NCI-H1092 (cell line): ENCODE data around the gene AFP.

ENCODE experiments used
- DNase-seq: peaks from one replicate; lab custom pipeline; 2025; lab: John Stamatoyannopoulos, UW

AFP gene

GRCh38 chr4:73460913-73461522 lies 25.0 kb downstream of the AFP start:
- no peak for DNase-seq

GRCh38 chr4:73468170-73468569 lies 32.1 kb downstream of the AFP start:
- no peak for DNase-seq

GRCh38 chr4:73470728-73471127 lies 34.7 kb downstream of the AFP start:
- no peak for DNase-seq

GRCh38 chr4:73477176-73477575 lies 41.2 kb downstream of the AFP start:
- DNase-seq, result no peak

GRCh38 chr4:73479323-73479722 lies 43.3 kb downstream of the AFP start:
- no peak for DNase-seq

GRCh38 chr4:73481358-73481757 lies 45.3 kb downstream of the AFP start, which contains the start of gene AFM:
TSS of gene AFM (plus strand) at chr4:73481745. CDS start at chr4:73481776, 31 bp downstream.
- DNase-seq, result no peak

- no peak for DNase-seq
Observed at GRCh38 chr4:73485085-73485484, 49.1 kb downstream of the AFP start.

GRCh38 chr4:73485596-73485995 lies 49.6 kb downstream of the AFP start:
- DNase-seq, result no peak

- no peak for DNase-seq
Observed at GRCh38 chr4:73486497-73486896, 50.5 kb downstream of the AFP start.

- peak; percentile 30 for DNase-seq
Observed at GRCh38 chr4:73487233-73487632, 51.2 kb downstream of the AFP start.

GRCh38 chr4:73499996-73500765 lies 64.2 kb downstream of the AFP start:
- no peak for DNase-seq

GRCh38 chr4:73501664-73502265 lies 65.7 kb downstream of the AFP start:
- DNase-seq, result no peak

GRCh38 chr4:73505567-73505966 lies 69.5 kb downstream of the AFP start:
- DNase-seq, result no peak
